Right hindlimb (tissue), 1 donor: Measurements from ENCODE around the gene YIPF3.
"Not testable (repeated sequence)": the region's sequence is repeated elsewhere in the genome, so short reads cannot be mapped to it uniquely, and the experiment has no call there.

Experiments
- DNase-seq: peaks from one replicate; pipeline ENCODE4 v3.0.0-alpha.2; 2018

The YIPF3 gene

DNA sequence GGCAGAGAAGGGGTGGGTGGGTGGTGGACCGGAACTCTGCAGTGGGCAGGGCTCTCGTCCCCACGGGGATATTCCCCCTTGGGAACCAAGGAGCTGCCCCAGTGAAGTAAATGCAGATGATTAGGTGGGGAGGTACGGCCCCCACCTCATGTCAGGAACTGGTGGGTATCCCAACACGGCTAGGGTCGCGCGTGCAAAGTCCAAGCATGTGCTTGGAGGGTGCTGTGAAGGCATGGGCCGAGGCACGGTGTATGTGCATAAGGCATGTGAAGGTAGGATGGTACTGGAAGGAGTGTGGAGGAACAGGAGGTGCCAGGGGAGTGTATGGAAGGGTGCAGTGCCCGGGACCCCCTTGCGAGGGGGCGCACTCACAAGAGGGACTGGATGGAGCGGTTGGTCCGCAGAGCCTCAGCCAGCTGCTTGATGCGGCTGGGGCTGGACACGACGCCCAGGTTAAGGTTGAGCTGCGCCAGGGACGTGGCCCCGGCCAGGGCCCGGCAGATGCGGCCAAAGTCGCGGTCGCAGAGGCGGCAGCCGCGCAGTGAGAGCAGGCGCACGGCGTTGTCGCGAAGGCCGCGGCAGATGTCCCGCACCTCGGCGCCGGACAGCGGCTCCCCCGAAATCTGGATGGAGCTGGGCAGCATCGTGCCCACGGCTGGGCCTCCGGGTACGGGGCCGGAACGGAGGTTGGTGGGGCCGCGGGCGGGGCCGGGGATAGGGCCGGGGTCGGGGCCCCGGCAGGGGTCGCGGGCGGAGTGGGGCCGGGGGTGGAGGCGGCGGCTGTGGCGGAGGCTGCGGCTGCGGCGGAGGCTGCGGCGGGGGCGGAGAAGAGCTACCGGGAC, 7.4 kb downstream of the YIPF3 start:
- no peak for DNase-seq

DNA sequence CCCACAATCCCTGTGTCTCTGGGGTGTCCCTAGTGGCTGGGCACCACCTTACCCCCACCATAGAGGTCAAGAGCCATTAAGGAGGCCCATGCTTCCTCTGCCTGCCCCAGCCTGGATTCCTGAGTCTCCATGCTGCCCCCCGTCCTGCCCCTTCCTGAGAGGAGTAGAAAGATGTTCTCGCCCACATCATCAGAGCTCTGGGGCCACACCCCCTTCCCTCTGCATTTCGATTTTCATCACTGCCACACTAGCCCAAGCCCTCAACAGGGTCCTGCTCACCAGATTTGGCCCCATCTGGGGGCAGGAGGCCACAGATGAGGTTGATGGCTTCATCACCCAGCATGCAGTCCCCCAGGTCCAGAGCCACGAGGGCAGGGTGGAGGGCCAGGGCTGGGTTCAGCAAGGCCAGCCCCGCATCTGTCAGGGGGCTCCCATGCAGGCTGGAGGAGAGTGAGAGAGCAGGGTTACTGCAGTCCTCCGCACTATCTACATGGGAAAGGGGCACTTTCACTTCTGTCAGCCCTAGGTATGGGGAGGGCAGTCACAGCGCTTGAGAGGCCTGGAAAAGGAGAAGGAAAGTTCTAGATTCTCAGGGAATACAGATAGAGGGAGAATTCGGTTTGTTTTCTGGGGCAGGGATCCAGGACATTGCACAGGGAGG, 8.1 kb downstream of the YIPF3 start:
- no peak for DNase-seq

DNA sequence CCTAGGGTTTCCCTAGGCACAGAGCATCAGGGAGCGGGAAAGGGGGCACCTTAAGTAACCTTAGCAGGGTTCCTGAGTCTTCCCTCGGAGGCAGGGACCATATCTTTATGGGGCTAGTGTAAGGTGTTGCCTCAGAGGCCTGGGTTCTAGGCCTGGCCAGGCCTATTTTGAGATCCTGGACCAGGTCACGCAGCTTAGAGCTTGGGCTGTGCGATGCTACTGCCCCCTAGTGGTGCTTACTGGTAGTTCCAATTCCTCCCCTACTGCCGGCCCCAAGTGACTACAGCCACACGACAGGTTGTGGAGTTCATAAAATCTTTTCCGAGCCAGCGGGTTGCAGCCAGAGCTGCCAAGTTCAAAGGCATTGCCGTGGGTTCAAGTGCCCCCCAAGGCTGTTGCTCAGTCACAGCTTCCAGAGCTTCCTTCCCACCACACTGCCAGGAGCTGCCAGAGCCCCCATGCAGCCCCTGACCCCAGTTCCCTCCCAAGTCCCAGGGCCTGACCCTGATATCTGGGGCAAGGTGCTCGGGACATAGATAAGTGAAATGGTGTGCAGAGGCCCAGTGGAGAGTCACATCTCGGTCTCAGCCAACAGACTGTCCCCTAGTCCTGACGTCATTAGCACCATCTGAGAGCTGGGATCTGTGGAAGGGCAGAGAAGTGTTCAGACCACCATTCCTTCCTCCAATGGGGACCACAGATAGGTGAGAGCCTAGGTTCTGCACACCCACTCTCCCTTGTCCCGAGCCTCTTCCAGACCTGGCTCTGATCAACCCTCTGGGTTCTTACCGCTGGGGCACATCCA, 9.9 kb downstream of the YIPF3 start:
- DNase-seq: peak; percentile 83

DNA sequence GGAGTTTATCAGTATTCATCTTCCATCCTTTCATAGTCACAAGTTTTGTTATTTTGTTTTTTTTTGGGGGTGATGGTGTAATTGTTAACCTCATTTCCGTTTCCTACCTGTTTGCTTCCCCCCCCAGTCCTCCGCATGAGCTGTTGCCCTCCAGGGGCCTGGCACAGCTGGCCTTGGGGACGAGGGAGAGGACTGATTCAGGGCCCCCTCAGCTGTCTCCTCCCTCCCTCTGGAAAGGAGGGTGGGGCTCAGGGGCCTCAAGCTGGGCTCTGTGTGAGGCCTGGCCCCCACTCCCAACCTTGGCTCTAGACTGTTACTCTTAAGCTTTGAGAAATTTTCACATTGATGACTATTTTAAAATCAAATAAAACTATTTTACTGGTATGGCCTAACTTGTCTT, 10.6 kb downstream of the YIPF3 start:
- DNase-seq: no peak

DNA sequence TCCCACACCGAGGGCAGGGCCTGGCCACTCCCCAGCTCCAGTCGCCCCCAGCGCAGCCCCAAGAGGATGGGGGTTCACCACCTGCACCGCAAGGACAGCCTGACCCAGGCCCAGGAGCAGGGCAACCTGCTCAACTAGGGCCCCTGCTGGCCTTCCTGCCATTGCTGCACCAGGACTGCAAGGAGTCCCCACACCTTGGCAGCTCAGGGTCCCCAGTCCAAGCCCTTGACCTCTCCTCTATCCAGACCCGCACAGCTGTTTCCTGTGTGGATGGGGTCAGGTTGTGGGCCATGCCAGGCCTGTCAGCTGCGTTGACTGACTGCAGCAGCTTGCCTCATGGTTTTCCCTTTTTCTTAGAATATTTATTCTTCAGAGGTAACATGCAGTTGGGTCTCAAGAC, 11.0 kb downstream of the YIPF3 start:
- DNase-seq: no peak

DNA sequence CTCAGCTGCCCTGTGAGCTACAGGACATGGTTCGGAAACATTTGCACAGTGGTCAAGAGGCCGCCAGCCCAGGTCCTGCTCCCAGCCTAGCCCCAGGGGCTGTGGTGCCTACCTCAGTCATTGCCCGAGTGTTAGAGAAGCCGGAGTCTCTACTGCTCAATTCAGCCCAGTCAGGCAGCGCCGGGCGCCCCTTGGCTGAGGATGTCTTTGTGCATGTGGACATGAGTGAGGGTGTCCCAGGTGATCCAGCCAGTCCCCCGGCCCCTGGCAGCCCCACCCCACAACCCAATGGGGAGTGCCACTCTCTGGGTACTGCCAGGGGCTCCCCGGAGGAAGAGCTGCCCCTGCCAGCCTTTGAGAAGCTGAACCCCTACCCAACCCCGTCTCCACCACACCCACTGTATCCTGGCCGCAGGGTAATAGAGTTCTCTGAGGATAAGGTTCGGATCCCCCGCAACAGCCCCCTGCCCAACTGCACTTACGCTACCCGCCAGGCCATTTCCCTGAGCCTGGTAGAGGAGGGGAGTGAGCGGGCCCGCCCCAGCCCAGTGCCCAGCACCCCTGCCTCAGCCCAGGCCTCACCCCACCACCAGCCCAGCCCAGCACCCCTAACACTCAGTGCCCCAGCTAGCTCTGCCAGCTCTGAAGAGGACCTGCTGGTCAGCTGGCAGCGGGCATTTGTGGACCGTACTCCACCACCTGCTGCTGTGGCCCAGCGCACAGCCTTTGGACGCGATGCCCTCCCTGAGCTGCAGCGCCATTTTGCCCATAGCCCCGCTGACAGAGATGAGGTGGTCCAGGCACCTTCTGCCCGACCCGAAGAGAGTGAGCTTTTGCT, 11.8 kb downstream of the YIPF3 start:
- DNase-seq: no peak

GRCh38 chr6:43503443-43503842, 13.3 kb downstream of the YIPF3 start:
- DNase-seq: no peak

DNA sequence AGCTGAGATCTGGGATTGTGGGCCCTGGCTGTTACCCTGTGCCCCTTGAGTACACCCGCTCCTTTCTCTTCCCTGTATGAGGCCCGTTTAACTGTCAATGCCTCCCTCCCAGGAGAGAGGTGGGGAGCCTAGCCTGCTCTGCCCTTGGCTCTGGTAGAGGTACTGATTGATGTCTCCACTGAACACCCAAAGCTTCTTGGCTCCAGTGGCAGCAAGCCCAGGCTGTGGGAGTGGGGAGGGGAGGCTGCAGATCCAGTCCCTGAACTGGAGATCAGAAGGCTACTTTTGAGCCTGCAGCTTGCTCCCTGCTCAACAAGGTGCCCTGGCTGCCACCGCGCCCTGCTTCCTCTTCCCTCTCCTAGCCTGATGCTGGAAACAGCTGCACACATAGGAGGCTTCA, 14.1 kb downstream of the YIPF3 start:
- no peak for DNase-seq

DNA sequence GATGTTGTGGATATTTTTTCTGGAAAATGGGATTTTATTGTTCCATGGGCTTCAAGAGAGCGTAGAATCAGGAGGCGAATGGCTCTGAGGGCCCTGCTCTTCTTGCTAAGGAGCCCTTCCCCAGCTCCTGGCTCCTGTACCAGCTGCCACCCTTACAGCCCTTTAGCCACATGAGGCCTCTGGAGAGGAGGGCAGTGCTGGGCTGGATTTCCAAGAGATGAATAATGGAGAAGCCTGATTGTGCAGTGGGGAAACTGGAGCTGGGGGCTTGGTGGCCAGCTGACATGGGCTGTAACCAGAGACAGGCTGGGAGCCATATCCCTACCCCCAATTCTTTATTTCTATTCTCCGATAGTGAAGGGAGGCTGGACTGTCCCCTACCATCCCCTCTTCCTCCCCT, 15.8 kb downstream of the YIPF3 start:
- no peak for DNase-seq

DNA sequence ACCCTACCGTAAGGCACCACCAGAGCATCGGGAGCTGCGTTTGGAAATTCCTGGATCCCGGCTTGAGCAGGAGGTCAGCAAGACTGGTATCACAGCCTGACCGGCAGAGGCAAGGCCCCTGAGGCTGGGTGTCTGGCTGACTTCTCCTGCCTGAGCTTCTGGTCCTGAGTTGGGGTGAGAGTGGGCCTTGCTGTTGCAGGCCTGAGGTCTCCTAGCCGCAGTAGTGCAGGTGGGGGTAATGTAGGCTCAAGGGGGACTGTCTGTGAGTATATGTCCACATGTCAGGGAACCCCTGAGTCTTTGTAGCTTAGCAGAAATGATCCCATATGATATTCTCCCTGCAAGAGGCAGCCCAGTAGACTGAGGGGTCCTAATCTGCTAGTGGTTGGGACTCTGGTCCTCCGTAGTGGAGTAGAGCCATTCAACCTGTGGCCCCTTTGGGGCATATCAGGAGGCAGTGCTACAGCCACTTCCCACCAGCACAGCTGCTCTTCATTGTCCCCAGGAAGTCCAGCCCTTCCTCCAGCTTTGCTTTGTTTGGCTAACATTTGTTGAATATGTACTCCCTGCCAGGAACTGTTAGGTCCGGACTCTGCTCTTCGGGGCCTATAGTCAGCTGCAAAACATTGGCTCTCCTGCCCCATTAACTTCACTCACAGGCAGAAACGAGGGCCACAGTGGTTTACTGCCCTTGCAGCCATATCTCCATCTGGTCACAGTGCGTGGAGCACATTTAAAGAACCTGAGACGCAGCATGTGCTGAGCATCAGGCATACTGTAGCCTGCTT, 17.5 kb downstream of the YIPF3 start:
- no peak for DNase-seq

GRCh38 chr6:43498291-43498690, 18.4 kb downstream of the YIPF3 start:
- not testable (repeated sequence) for DNase-seq

DNA sequence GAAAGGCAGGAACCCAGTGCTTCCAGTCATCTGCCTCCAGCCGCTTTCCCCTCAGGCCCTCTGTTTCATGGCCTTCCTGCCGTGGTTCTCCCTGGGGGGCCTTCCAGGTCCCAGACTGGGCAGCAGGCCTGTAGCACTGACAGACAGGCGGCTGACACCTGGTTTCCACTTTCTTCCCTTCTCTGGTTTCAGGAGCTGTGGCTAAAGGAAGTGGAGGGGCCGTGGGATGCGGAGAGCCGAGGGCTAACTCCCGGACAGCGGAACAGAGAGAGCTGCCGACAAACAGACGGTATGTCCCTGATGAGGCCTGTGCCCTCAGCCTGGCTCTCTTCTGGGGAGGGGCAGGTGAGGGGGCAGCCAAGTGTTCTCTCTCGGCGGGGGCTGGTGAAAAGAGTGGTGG, 19.0 kb downstream of the YIPF3 start:
- no peak for DNase-seq

DNA sequence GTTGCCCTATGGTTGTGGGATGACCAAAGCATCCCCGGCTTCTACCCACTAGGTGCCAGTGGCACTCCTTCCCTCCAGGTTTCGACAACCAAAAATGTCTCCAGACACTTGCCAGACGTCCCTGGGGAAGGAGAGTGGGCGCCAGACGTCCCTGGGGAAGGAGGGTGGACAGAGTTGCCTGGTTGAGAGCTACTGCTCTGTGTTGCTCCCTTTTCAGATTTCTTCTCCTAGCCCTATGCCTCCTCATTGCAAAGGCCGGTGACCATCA, 19.7 kb downstream of the YIPF3 start:
- DNase-seq: no peak

DNA sequence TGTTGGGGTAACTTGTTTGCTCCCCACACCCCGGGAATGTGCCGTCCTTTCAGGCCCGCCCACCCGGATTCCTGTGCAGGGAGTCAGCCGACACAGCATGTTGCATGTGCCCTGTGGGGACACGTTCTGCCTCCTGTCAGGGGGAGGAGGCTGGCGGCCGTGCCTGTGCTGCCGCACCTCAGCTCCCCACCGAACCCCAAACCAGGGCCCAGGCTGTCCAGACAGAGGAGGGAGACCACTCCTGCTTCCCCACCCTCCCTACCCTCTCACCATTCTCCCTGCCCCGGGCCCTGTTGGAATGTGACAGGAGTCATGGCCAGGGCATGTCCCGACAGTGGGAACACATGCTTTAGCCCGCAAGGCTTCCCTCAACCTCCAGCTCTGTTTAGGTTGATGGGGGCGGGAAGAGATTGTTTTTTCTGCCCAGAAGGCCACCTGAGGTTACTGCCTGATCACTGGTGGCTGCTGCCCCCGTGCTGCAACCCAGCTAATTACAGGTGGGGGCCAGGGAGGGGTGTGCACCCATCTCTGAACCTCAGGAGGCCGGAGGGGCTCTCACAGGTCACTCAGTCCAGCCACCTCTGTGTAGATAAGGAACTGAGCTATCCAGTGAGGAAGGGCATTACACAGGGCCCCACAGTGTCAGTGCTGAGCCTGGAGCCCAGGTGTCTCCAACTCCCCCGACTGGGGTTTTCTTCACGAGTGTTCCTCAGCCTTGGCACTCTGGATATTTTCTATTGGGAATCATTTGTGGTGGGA, 20.2 kb downstream of the YIPF3 start:
- DNase-seq: no peak

GRCh38 chr6:43495409-43495941, 21.3 kb downstream of the YIPF3 start:
- no peak for DNase-seq

DNA sequence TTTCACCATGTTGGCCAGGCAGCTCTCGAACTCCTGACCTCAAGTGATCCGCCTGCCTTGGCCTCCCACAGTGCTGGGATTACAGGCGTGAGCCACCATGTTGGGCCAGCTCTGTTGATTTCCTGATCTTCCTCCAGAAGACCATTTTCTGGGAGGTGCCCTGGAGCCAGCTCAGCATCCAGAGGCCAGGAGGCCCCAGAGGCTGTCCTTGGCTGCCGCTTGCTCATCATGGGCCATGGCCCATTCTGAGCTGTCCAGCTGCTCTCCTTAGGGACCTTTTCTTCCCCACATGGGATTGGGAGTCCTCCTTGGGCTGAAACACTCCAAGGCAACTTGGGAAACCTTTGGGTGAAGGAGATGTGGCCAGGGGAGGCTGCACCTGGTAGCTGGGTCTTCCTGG, 22.0 kb downstream of the YIPF3 start:
- no peak for DNase-seq

- DNase-seq: no peak
Measured at GRCh38 chr6:43494321-43494720, 22.4 kb downstream of the YIPF3 start.

- DNase-seq: no peak
Measured at GRCh38 chr6:43493833-43494232, 22.9 kb downstream of the YIPF3 start.

DNA sequence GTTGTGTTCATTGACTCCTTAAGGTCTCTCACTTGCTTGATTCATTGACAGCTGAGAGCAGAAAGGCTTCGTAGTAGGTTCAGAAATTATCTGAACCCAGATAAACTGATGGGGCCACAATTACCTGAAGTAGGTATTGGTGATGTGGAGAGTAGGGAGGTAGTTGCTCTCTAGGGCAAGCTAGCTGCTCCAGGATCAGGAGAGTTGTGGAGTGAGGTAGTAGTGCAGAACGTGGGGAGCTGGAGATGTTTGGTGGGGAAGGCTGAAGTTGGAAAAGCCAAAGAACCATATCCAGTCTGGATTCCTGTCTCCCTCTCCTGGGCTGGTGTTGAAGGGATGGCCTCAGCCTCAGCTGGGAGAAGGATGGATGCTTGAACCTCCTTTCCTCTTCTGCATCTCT, 23.5 kb downstream of the YIPF3 start:
- no peak for DNase-seq

DNA sequence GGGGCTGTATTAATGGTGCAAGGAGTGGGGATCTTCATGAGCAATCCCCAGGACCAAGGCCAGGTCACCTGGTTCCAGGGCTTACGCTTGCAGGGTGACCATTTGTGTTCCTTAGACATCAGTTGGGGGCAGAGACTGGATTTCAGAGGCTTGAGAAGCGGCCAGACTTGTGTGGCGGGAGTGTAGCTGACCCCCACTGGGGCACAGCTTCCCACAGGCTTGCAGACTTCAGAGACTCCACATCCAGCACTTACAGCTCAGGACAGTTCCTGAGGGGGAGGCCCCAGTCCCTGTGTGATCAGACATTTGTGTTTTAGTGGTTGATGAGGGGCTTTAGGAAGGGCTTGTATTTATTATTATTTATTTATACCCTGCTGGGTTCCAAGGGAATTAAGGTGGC, 24.1 kb downstream of the YIPF3 start:
- no peak for DNase-seq
